Activated CD4-positive, alpha-beta T cell treated with anti-CD3 and anti-CD28 coated beads for 1 hour (primary cell): ENCODE data around the gene TBC1D28.
"Not testable (repeated sequence)": the region's sequence is repeated elsewhere in the genome, so short reads cannot be mapped to it uniquely, and the experiment has no call there.

Source experiments
- DNase-seq: peaks from one replicate; pipeline ENCODE4 v3.0.0-alpha.2; 2020

Gene TBC1D28

DNA sequence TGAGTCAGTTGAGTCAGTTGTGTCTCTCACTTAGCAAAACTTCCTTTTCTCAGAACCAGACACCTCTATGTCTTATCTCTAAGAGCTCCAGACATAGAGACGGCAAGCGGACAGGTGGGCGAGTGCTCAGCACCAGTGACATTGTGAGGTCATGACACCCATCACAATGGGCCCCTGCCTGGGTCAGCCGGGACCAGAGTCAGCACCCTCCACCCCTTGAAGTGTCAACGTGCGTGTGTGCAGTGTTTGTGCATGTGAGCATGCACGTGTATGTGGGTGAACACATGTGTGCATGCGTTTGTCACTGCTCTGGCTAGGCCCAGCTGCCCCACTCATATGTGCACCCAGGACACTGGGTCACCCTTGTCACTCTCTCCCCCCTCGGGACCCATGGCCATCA is at the start of gene TBC1D28:
TBC1D28 (minus strand) TSS at position 101 of the 400 bp plus-strand sequence. CDS start 3,039 bp downstream, outside the sequence.
- DNase-seq, result not testable (repeated sequence)

DNA sequence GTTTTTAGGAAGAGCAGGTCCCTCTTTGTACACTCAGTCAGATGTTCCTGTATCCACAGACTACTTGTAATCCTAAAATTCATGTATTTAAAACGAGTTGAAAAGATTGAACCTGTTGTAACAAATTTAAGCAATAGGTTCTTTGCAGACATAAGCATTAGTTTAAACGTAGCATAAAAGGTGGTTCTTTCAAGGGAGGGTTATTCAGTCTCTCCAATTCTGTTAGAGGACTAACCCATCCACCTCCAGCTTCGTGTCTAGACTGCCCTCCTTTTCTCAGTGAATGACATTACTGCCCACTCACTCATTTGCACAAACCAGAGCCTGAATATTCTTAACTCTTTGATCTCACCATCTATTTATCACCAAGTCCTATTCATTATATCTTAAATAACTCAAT is 38.5 kb upstream of the TBC1D28 start:
- not testable (repeated sequence) for DNase-seq

DNA sequence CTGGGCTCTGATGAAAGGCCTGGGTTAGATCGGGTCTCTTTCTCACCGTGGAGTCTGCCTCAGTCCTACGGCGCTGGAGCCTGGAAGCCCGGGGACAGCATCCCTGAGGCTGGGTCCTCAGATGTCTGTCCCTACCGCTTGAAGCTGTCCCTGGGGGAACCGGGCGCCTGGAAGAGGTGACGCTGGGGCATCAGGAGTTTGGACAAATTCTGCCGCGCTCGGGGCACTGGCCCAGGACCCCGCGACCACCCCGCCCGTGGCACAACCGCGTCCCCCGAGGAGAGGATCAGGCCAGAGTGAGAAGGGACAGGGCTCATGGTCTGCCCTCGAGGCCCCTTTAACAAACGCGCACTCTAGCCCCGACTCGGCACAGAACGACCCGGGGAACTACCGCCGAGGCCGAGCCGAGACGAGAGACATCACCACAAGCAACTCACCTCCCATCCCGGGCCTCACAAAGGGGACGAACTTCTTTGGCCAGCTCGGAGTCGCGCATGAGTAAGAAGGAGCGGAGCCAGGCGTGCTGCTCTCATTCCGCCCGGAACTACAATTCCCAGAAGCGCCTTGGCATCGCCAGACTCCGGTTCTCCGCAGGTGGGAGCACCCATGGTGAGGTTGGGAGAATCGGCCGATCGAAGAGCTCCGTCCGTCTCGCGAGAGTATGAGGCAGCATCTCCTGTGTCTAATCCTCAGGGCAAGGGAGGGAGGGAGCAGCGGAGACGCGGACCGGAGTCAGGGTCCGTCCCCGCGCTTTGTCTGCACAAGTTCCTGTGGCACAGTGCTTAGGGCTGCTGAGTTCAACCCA is 37.8 kb upstream of the TBC1D28 start, which contains the start of gene FOXO3B:
FOXO3B (minus strand) TSS at position 548 of the 805 bp plus-strand sequence. CDS start 663 bp downstream, outside the sequence.
- peak; percentile 53 for DNase-seq

DNA sequence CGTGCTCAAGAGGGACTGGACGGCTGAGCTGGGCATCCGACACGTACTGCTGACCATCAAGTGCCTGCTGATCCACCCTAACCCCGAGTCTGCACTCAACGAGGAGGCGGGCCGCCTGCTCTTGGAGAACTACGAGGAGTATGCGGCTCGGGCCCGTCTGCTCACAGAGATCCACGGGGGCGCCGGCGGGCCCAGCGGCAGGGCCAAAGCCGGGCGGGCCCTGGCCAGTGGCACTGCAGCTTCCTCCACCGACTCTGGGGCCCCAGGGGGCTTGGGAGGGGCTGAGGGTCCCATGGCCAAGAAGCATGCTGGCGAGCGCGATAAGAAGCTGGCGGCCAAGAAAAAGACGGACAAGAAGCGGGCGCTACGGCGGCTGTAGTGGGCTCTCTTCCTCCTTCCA is 33.2 kb upstream of the TBC1D28 start:
- not testable (repeated sequence) for DNase-seq

DNA sequence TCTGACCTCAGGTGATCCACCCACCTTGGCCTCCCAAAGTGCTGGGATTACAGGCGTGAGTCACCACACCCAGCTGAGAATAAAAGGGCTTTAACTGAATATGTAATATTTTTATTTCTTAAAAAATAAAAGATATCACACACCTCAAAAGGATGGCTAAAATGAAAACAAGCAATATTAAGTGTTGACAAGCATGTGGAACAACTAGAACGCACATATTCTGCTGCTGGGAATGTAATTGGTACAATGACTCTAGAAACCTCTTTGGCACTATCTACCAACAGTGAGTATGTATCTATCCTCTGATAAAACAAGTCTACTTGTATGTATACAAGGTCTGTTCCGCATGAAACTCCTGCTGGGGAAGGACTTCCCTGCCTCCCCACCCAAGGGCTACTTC is 32.7 kb upstream of the TBC1D28 start:
- not testable (repeated sequence) for DNase-seq

DNA sequence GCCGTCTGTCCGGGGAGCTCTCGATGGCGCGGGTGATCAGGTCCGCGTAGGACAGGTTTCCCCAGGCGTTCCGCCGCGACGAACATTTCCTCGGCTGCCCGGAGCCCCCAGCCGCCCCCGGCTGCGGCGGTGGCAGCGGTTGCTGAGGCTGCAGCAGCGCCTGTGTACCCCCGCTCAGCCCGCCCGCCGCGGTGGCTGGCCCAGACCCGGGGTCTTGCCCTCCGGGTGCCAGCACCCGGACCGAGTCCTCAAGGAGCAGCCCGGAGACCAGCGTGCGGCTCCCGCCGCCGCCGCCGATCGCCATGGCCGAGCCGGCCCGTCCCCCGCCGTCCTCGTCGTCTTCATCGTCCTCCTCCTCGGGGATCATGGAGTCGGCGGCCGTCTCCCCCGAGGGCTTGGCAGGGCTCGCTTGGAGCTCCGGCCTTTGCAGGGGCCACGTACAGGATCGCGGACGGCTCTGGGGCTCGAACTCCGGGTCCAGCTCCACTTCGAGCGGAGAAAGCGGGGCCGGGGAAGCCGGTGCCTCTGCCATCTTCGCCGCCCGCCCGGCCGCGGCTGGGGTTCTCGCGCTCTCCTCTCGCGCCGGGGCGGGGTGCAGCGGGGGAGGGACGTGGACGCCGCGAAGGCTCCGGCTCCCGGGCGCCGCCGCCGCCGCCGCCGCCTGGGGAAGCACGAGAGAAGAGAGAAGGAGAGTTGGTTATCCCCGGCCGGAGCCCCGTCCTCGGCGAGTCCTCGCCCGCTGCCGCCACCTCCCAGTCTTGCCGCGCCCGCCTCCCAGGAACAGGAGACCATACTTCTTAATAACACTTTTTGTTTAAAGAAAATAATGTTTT is 28.4 kb upstream of the TBC1D28 start:
- not testable (repeated sequence) for DNase-seq

DNA sequence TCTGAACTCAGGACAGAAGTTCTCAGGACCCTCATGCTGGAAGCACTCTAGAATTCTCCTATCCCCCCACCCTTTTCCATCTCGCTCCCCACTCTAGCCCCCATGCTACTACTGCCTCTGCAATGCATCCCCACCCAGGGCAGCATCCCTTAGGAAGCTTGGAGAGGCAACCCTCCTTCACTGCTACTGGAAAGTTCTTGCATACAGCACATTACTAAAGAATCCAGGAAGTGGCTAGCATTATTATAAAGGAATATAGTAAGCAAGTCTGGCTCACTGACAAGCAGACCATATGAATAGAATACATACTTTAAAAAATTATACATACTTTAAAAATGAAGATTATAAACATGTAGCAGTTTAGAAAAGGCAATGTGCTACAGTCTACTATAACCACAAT is 24.4 kb upstream of the TBC1D28 start:
- DNase-seq, result not testable (repeated sequence)

DNA sequence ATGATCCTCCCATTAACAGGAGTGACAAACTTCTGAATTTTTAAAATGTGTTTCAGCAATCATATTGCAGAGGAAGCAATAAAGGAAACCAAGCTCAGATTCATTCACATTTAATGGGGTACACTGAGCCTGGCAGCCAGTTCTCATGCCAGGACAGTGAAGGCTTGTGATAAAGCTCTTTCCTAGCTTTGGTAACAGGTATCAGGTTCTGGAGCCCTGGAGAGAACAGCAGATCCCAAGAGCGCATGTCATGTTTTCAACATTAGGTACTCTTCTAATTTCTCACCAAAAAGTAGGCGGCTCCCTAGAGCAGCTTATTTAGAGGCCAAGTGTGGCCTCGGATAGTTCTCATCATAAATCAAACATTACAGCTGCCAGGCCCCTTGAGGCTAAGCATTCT is 23.3 kb upstream of the TBC1D28 start:
- DNase-seq, result not testable (repeated sequence)

DNA sequence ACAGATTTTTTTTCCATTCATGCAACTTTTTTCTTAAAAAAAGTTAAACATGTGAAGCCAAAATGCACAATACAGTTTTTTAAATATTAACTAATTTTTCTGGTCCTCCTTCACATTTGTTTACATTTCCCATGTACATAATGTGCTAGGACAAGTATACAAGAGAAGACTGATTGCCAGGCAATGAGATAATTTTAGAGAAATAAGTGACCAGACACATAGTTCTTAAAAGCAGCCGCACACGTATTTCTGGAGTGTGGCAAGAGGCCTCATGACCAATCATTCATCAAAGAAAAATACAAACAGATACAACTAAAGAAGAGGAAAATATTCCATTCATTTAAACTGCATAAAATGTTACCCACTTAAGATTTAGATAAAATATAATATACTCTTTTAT is 22.1 kb upstream of the TBC1D28 start:
- DNase-seq, result not testable (repeated sequence)

DNA sequence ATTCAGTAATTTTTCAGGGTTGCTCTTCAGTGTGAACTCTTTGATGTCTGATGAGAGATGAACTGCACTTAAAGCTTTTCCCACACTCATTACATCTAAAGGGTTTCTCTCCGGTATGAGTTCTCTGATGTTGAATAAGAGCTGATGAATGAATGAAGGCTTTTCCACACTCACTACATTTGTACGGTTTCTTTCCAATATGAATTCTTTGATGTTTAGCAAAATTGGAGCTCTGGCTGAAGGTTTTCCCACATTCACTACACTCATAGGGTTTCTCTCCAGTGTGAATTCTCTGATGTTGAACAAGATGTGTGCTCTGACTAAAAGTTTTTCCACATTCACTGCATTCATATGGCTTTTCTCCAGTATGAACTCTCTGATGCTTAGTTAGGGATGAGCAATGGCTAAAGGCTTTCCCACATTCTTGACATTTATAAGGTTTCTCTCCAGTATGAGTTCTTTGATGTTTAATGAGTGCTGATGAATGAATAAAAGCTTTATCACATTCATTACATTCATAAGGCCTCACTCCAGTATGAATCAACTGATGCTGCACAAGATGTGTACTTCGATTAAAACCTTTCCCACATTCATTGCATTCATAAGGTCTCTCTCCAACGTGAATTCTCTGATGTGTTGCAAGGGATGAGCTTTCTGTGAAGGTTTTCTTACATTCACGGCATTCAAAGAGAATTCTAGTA is 17.9 kb upstream of the TBC1D28 start:
- not testable (repeated sequence) for DNase-seq

DNA sequence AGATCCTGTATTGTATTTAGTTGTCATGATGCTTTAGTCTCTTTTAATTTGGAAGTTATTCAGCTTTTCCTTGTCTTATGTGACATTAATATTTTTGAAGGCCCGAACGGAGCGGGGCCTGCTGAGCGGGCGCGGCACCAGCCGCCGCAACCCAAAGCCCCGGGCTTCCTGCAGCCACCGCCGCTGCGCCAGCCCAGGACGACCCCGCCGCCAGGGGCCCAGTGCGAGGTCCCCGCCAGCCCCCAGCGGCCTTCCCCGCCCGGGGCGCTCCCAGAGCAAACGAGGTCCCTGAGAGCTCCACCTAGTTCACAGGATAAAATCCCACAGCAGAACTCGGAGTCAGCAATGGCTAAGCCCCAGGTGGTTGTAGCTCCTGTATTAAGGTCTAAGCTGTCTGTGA is 5.9 kb upstream of the TBC1D28 start:
- DNase-seq, result not testable (repeated sequence)

DNA sequence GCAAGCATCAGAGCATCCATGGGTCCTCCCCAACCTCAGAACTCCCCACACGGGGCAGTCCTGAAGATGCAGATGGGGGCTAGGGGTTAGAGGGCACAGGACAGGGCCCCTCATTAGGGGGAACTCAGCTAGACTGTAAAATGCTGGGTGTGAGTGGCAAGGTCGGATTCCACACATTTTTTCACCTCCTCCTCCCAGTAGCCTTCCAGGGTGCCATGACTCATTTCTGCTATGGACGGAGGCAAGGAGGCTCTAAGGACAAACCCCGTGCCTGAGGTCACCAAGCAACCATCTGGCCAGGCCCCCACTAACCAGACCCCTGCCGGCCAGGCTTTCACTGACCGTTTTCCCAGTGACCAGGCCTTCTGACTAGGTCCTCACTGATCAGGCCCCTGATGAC is 1.1 kb downstream of the TBC1D28 start:
- DNase-seq, result not testable (repeated sequence)

DNA sequence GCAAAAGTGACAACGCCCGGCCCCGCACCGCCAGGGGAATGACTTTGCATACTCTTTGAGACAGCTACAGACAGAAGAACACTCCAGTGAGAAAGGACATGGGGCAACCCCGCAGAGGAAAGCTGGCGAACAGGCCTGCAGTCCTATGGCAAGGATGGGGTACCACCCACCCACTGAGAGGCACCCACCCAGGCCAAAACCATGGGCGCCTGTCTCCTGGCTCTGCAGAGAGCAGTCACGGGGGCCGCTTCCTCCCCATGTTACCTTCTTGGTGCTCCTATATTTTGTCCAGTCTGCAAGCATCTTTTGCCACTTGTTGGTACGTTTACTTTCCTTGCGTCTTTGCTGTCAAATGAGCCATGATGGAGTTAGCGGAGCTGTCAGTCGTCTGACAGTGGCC is 5.8 kb downstream of the TBC1D28 start:
- DNase-seq, result not testable (repeated sequence)

DNA sequence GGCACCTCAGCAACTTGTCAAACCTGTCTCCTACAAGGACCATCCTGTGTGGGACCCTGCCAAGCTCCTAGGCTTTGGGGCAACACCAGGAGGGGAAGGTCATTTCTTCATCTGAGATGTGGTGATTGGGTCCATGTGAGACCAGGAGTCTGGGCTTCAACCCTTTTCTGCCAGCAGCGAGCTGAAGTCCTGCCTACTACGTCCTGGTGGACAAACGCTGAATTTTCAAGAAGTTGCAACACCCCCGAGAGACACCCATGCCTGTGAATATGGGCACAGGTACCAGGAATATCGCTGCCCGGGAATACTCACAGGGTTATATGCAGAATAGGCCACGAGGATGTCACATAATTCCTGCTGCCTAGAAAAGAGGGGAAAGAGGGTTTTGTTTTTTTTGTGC is 8.0 kb downstream of the TBC1D28 start:
- not testable (repeated sequence) for DNase-seq

DNA sequence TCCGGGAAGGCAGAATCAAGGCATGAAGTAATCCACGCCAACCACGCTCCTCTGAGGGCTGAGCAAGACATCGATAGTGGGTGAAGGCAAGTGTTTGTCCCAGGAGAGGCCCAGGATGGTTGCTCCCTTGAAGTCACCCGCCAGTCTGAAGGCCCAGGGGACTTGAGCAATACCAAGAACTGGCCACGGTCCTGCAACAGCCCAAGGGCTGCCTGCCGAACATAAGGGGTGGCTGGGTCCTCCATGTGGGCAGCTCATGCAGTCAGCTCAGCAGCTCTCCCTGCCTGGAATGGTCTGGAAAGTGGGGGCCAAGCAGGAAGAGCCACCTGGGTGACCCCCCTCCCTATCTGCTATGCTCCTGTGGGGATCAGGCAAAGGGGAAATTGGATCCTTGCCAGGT is 8.4 kb downstream of the TBC1D28 start:
- DNase-seq, result not testable (repeated sequence)

DNA sequence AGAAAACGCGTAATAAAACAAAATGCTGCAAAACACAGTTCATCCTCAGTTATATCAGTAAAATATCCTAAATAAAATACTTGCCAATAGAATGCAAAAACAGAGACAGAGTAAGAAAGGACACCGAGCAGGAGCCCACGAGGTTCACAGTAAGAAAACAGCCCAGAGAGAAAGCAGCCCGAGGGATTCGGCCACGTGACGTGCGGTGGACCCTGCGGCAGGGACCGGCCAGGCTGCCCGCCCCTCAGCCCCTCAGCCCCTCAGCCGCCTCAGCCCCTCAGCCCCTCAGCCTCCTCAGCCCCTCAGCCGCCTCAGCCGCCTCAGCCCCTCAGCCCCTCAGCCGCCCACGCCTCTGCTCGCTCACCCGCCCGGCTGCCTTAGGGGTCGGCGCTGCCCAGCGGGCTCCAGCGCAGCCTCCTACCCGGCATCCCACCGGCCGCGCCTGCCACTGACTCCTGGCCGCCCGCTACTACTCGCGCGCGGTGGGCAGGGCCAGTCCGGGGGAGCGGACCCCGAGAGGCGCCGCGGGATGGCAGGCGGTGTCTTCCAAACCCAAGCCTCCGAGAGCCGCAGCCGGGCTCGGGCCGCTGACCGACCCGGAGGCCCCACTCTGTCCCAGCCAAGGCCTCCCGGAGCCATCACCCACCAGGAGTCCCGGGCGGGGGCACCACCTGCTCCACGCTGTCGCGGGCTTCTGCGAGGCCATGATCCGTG is 9.5 kb downstream of the TBC1D28 start:
- not testable (repeated sequence) for DNase-seq

DNA sequence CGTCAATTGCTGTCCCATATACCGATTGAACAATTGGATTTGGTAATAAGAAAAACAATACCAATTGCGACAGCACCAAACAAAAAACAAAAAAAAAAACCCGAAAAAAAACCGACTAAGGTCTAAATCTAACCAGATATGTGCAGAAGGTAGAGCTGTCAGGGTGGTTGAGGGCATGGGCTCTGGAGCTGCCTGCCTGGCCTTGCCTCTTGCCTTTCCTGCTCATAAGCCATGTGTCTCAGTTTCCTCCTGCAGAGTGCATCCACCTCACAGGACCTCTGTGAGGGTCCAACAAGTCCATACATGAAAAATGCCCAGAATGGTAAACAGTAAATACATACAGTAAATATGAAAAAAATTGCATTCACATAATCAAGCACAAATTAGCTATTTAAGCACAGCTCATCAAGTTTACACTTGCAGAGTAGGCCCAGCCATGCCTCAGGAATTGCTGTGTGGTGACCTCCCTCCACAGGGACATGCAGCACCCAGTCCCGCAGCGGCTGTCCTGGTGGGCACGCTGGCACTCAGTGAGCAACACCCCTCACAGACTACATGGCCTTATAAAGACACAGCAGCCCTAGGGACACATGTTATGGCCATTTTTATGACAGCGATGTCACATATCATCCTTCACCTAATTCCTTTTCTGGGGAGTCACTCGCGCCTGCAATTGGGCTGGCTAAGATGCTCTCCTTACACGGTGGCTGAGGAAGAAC is 17.9 kb downstream of the TBC1D28 start:
- no peak for DNase-seq

DNA sequence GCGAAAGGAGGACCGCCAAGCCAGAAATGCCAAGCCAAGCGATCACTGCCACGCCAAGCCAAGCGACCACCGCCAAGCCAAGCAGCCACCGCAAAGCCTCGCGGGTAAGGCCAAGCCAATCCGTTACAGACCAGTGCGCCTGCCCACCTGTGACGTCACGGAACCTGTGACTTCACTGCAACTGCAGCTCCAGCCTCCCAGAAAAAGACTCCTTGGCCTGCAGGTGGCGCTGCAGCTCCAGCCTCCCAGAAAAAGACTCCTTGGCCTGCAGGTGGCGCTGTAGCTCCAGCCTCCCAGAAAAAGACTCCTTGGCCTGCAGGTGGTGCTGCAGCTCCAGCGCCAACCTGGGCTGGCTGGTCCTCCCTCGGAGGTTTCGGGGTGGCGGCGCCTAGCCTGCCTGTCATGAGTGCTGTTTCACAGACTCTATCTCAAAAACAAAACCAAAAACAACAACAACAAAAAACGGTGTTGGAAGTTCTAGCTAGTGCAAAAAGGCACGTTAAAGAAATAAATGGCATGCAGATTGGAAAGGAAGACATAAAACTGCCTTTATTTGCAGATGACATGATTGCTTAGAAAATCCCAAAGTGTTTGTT is 18.6 kb downstream of the TBC1D28 start:
- peak; percentile 94 for DNase-seq

DNA sequence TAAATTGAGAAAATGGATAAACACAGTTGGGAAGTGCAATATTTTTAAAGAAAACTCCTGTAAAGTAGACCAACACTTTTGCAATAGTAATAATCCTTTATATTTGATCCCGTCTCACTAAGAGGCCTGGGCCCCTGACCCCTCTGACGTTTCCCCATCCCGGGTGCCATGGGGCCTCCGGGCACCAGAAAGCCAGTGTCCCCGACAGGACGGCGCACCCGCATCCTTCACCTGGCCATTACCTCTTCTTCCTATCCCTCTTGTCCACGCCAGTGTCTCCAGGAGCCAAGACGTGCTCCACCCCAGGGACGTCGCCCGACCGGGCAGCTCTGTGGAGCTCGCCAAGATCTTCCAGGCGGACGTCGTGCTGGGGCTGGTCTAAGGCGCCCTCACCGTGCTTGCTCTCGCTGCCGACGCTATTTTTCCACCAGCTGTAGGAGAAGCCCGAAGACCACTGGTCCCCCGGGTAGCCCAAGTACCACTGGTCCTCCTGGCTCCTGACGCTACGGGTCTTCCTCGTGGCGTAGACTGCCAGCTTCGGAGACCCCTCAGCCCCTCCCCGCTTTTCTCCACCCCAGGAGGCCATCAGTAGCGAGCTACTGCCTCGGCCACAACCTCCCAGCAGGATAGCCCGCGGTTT is 19.2 kb downstream of the TBC1D28 start:
- not testable (repeated sequence) for DNase-seq

DNA sequence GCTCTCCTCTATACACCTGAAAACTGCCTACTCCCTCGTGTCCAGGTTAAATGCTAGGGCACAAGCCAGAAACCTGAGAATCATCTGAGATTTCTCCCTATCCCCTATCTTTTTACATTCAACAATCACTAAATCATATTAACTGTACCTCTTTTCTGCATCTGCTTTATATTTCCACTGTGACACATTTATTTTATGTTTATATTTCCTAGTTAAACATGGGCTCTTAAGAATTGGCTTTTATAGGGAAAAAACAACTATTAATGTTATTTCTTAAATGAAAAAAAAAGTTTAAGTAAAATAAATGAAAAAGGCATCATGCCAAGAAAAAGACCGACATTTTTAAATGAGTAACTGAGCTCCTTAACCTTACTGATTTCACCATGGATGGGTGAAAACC is 26.6 kb downstream of the TBC1D28 start:
- DNase-seq, result not testable (repeated sequence)

DNA sequence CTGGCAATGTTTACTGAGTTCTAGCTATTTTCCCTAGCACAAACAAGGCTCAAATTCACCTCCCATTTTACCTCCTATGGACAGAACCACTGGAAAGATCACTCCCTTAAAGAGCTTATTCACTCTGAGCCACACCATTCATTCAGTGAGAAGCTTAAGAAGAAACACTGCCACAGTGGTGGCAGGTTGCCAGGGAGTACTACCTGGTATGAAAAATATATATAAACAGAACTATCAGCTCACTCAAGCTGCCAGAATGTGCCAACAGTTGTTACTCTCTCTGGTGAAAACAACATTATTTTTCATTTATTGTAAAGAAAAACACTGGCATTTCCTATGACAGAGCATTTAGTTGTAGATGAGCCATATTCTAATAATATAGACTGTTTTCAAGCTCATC is 31.2 kb downstream of the TBC1D28 start:
- not testable (repeated sequence) for DNase-seq
